Endothelial cell of umbilical vein (primary cell): ENCODE measurements around the gene NCBP1. TPM values are rescaled to one million over a fixed set of nuclear protein-coding genes. Genes with fewer than 3 reads are reported as not detected.

ENCODE experiments used
- BruUV-seq: library from RNA; stranded (reverse); fragments of 400-500 nt; replicated peaks from 2 replicates; lab custom pipeline; 2021; lab: Mats Ljungman, UMichigan
- CTCF ChIA-PET: fragments of 300-600, 350-600 bp; sonication (Branson Sonifier 250); formaldehyde crosslinking; loops from one replicate; lab custom pipeline; 2021; ENCODE audit warnings: antibody characterized with exemption, inconsistent platforms; lab: Charles Lee
- POLR2A ChIA-PET: fragments of 300-600, 350-600 bp; sonication (Branson Sonifier 250); formaldehyde crosslinking; loops from one replicate; lab custom pipeline; 2021; ENCODE audit warnings: antibody characterized with exemption, inconsistent platforms; lab: Charles Lee
- DNase-seq: peaks from one replicate; pipeline ENCODE4 v3.0.0-alpha.2; 2011; ENCODE audit warnings: low read depth, low spot score
- FAIRE-seq: peaks from 2 replicates; lab custom pipeline; 2011; peaks lifted over from hg19 to GRCh38; lab: Jason Lieb, UNC
- H2AFZ ChIP-seq: 2 replicates; pipeline ENCODE4 v1.6.0; 2012; ENCODE audit warnings: low read depth, low read length, control low read depth, inconsistent platforms
- H3K27ac ChIP-seq: 2 replicates; pipeline ENCODE4 v1.5.1; 2011; ENCODE audit warnings: low read depth, mild to moderate bottlenecking, control low read depth, low read length, moderate library complexity; ENCODE audit not compliant: insufficient read depth
- H3K27me3 ChIP-seq, 2 experiments: 2 replicates each; pipeline versions ENCODE4 v1.6.0 to v1.6.1; 2011; ENCODE audit warnings: low read length in 2 of 2, mixed read lengths in 1 of 2; ENCODE audit not compliant: control insufficient read depth in 2 of 2, insufficient read depth in 2 of 2
- H3K36me3 ChIP-seq, 2 experiments: 2 replicates in 1 of 2; 3 replicates in 1 of 2; pipeline ENCODE4 v1.5.1; 2011; ENCODE audit warnings: low read length in 2 of 2, mild to moderate bottlenecking in 1 of 2, moderate library complexity in 1 of 2; ENCODE audit not compliant: control insufficient read depth in 2 of 2, insufficient read depth in 2 of 2; ENCODE audit errors: extremely low read depth in 1 of 2
- H3K4me1 ChIP-seq: 3 replicates; pipeline ENCODE4 v1.5.1; 2011; ENCODE audit warnings: mild to moderate bottlenecking, low read length; ENCODE audit not compliant: control insufficient read depth, insufficient read depth; ENCODE audit errors: extremely low read depth
- H3K4me2 ChIP-seq: 2 replicates; pipeline ENCODE4 v1.6.1; 2011; ENCODE audit warnings: low read length, control low read depth, mixed read lengths; ENCODE audit not compliant: insufficient read depth
- H3K4me3 ChIP-seq, 3 experiments: fragments of 200-600 bp in 1 of 3; sonication (generic), shearing (Covaris generic) in 1 of 3; replicated peaks in 1 of 3; 2 replicates each; pipeline ENCODE4 v1.5.1; 2011 to 2016; ENCODE audit warnings: control low read depth in 3 of 3, low read length in 3 of 3, mild to moderate bottlenecking in 2 of 3, inconsistent platforms in 1 of 3, low read depth in 1 of 3, moderate library complexity in 1 of 3; ENCODE audit not compliant: insufficient read depth in 1 of 3
- H3K79me2 ChIP-seq: 2 replicates; pipeline ENCODE4 v1.6.0; 2012; ENCODE audit warnings: low read length, inconsistent platforms; ENCODE audit not compliant: control insufficient read depth, insufficient read depth
- H3K9ac ChIP-seq: replicated peaks from 2 replicates; pipeline ENCODE3; 2011; ENCODE audit warnings: low read length, control low read depth; ENCODE audit not compliant: insufficient read depth; ENCODE audit errors: extremely low read depth
- H3K9me1 ChIP-seq: replicated peaks from 3 replicates; pipeline ENCODE4 v1.6.0; 2011; ENCODE audit warnings: mild to moderate bottlenecking, low read length; ENCODE audit not compliant: control insufficient read depth, insufficient read depth; ENCODE audit errors: extremely low read depth
- H3K9me3 ChIP-seq: replicated peaks from 2 replicates; pipeline ENCODE4 v1.5.1; 2012; ENCODE audit warnings: low read length, inconsistent platforms; ENCODE audit not compliant: control insufficient read depth, insufficient read depth
- H4K20me1 ChIP-seq: replicated peaks from 2 replicates; pipeline ENCODE3; 2011; ENCODE audit warnings: mild to moderate bottlenecking, low read length; ENCODE audit not compliant: control insufficient read depth, insufficient read depth; ENCODE audit errors: extremely low read depth
- CTCF ChIP-seq, 2 donors: IDR thresholded peaks; 1 replicate in 1 of 2; 2 replicates in 1 of 2; pipeline ENCODE4 v1.5.1; 2011; ENCODE audit warnings: low read length in 2 of 2, mild to moderate bottlenecking in 2 of 2, moderate library complexity in 2 of 2, control low read depth in 1 of 2, inconsistent platforms in 1 of 2, low read depth in 1 of 2; ENCODE audit not compliant: insufficient read depth in 1 of 2; ENCODE audit errors: extremely low read depth in 1 of 2
- EZH2 ChIP-seq: IDR thresholded peaks from 2 replicates; pipeline ENCODE4 v1.6.1; 2012; ENCODE audit warnings: borderline replicate concordance, low read depth, mild to moderate bottlenecking, moderate library complexity, low read length, inconsistent platforms; ENCODE audit not compliant: severe bottlenecking
- FOS ChIP-seq: IDR thresholded peaks from 2 replicates; pipeline ENCODE4 v1.6.1; 2011; ENCODE audit warnings: mild to moderate bottlenecking, low read length, moderate library complexity, borderline replicate concordance; ENCODE audit not compliant: insufficient read depth
- GATA2 ChIP-seq: IDR thresholded peaks from 2 replicates; pipeline ENCODE4 v1.7.0; 2011; ENCODE audit warnings: low read depth, mild to moderate bottlenecking, moderate library complexity, mixed read lengths, low read length; ENCODE audit not compliant: insufficient read length, insufficient read depth
- JUN ChIP-seq: IDR thresholded peaks from 2 replicates; pipeline ENCODE4 v1.6.1; 2011; ENCODE audit warnings: borderline replicate concordance, low read depth; ENCODE audit not compliant: insufficient read length, insufficient read depth
- MAX ChIP-seq: IDR thresholded peaks from 2 replicates; pipeline ENCODE4 v1.6.1; 2011; ENCODE audit not compliant: insufficient read depth, insufficient read length
- MYC ChIP-seq: IDR thresholded peaks from one replicate; pipeline ENCODE4 v1.6.1; 2011; ENCODE audit warnings: mild to moderate bottlenecking, low read depth, low read length
- POLR2A ChIP-seq: IDR thresholded peaks from 2 replicates; pipeline ENCODE4 v1.6.1; 2012; ENCODE audit warnings: low read depth, mild to moderate bottlenecking, control low read depth, low read length
- POLR2AphosphoS5 ChIP-seq: IDR thresholded peaks from 2 replicates; pipeline ENCODE4 v1.6.1; 2012; ENCODE audit warnings: low read depth, mild to moderate bottlenecking, control low read depth, low read length, moderate library complexity; ENCODE audit not compliant: insufficient read depth
- dilution Hi-C: fragments of 300-500 bp; cut with MboI; formaldehyde crosslinking; loops from one replicate; pipeline ENCODE4 v1.15.0; 2019; ENCODE audit warnings: low sequenced_read_pairs; ENCODE audit not compliant: extremely low pct_ligation_motif_present
- intact Hi-C: fragments of 100-400 bp; cut with micrococcal nuclease; formaldehyde crosslinking; loops from one replicate; pipeline ENCODE4 v1.10.0; 2022
- polyA plus RNA-seq, 4 experiments: library from polyadenylated mRNA; depleted of rRNA in 3 of 4; stranded (reverse) in 3 of 4; unstranded in 1 of 4; fragments of >200 nt; gene quantifications; 2 replicates each; pipeline versions ENCODE4 v1.2.1 to v1.2.3, GENCODE V29; 2011 to 2012; ENCODE audit warnings: missing spikeins in 1 of 4
- total RNA-seq: library from RNA; stranded (reverse); gene quantifications from 2 replicates; pipeline ENCODE4 v1.2.3, GENCODE V29; 2021

NCBP1 gene
- total and polyA plus RNA-seq, 2 donors (not counting 3 experiments of a cell fraction or from before 2014, with no cell fraction given) = 10.9 to 45.3 TPM

GRCh38 chr9:97647996-97648395 lies 14.4 kb downstream of the NCBP1 start:
- Histone ChIP-seq H3K9ac (no peak overlapping the region), H4K20me1 (no peaks in the 10 kb centered on the region), H3K36me3 (peaks cover 15 to 42% of the 10 kb centered on the region in 2 experiments), H3K27ac (no peak overlapping the region), H2AFZ (no peak overlapping the region), H3K9me1 (no peaks in the 10 kb centered on the region), H3K79me2 (peaks cover 20% of the 10 kb centered on the region), H3K4me1 (peaks cover 10% of the 10 kb centered on the region), H3K4me2 (no peak overlapping the region), H3K4me3 (no peak overlapping the region), H3K9me3 (no peaks in the 10 kb centered on the region), H3K27me3 (no peaks in the 10 kb centered on the region)
- TF ChIP-seq MAX = no peak
- TF ChIP-seq FOS = no peak
- TF ChIP-seq JUN = no peak
- no peak for TF ChIP-seq MYC
- TF ChIP-seq GATA2 = no peak
- no peak for TF ChIP-seq POLR2A
- no peak for TF ChIP-seq CTCF (IDR thresholded peaks at IDR 0.05; ENCODE audit: extremely low read depth in 1 of 2, insufficient read depth in 1 of 2, low read depth in 1 of 2, low read length in 2 of 2)
- no peak for TF ChIP-seq EZH2
- TF ChIP-seq POLR2AphosphoS5 = no peak
- no TSS peak for BruUV-seq
- FAIRE-seq (no peak), DNase-seq (no peak)
- ChIA-PET POLR2A (interaction anchor here (1.1 kb wide), 1 partner anchor 9 kb away, joined by 3 read pairs; no protein-coding TSS in a partner anchor), CTCF (no interaction called here)
- dilution Hi-C loops = no loop called here
- intact Hi-C loops = no loop called here
